Measurements from ENCODE around the gene PRSS22. TPM values are rescaled to one million over a fixed set of nuclear protein-coding genes. Genes with fewer than 3 reads are reported as not detected.

PRSS22 gene
- total RNA-seq, 3 donors from 2014 or later, result 13.6 to 18.7 TPM; not detected in 1

DNA sequence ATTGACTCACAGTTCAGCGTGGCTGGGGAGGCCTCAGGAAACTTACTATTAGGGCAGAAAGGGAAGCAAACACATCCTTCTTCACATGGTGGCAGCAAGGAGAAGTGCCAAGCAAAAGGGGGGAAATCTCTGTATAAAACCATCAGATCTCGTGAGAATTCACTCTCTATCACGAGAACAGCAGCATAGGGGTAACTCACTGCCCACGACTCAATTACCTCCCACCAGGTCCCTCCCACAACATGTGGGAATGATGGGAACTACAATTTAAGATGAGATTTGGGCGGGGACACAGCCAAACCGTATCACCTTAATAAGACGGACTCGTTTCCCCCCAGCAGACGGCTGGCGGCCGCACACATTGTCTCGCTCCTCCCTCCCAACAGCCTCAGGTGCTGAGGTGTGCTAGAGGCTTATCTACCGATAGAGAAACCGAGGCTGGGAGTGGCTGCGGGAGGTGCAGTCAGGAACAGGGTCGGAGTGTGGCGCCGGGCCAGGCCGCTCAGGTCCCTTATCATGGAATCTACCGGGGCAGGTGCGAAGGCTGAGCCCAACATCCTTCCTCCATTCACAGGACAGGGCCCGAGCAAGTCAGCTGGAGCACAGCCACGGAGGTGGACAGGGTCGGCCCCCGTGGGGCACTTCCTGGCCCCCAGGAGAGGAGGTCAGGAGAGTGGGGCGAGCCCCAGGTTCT, 32.8 kb downstream of the PRSS22 start:
- Histone ChIP-seq H3K27me3 (peaks cover 0 to 8% of the 10 kb centered on the region in 2 donors), H3K27ac (no peak overlapping the region), H3K4me3 (no peak overlapping the region), H3K9me3 (no peaks in the 10 kb centered on the region), H3K4me1 (no peaks in the 10 kb centered on the region), H3K36me3 (no peaks in the 10 kb centered on the region)
- intact Hi-C loops (cut with DNase I; ENCODE audit: low total_unique reads), result no loop called here
- no peak for TF ChIP-seq CTCF (IDR thresholded peaks at IDR 0.05)
- DNase-seq (ENCODE audit: low spot score in 2 of 2), result no peak

DNA sequence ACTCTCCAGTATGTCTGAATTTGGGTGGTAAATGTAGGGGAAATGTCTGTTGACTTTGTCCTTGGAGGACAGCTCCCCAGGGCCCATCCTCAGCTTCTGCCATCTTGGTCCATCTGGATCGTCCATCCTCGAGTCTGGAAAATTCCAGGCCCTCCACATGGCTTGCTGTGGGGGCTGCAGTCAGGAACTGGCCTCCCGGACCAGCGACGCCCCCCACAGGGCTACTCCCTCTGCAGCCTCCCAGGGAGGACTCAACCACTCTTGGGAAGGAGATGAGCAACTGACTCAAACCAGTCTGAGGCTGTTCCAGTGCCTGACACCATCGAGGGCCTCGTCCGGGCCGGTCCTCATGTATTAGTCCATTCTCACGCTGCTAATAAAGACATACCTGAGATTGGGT, 33.3 kb downstream of the PRSS22 start:
- Histone ChIP-seq H3K27ac (no peak overlapping the region), H3K4me1 (no peaks in the 10 kb centered on the region), H3K36me3 (no peaks in the 10 kb centered on the region), H3K27me3 (peaks cover 0 to 4% of the 10 kb centered on the region in 2 donors), H3K9me3 (no peaks in the 10 kb centered on the region), H3K4me3 (no peak overlapping the region)
- TF ChIP-seq POLR2A (IDR thresholded peaks at IDR 0.05) (no peak), POLR2AphosphoS5 (IDR thresholded peaks at IDR 0.05) (no peak), CTCF (IDR thresholded peaks at IDR 0.05) (no peak)
- no peak for DNase-seq (ENCODE audit: low spot score in 2 of 2)
- intact Hi-C loops (cut with DNase I; ENCODE audit: low total_unique reads), result no loop called here

GRCh38 chr16:2822496-2822895, 35.5 kb downstream of the PRSS22 start:
- TF ChIP-seq CTCF (IDR thresholded peaks at IDR 0.05), result no peak
- TF ChIP-seq POLR2A (IDR thresholded peaks at IDR 0.05), result no peak
- no peak for TF ChIP-seq POLR2AphosphoS5 (IDR thresholded peaks at IDR 0.05)
- Histone ChIP-seq H3K4me3 (no peak overlapping the region), H3K9me3 (no peaks in the 10 kb centered on the region), H3K27ac (no peak overlapping the region), H3K4me1 (no peaks in the 10 kb centered on the region), H3K36me3 (no peaks in the 10 kb centered on the region), H3K27me3 (no peaks in the 10 kb centered on the region)
- no peak for DNase-seq (ENCODE audit: low spot score in 2 of 2)
- intact Hi-C loops (cut with DNase I; ENCODE audit: low total_unique reads), result no loop called here

- peak in 1 of 2 donors; percentile 15 for DNase-seq (ENCODE audit: low spot score in 2 of 2)
- H3K36me3 ChIP-seq, result no peaks in the 10 kb centered on the region
- H3K9me3 ChIP-seq, result no peaks in the 10 kb centered on the region
- H3K27me3 ChIP-seq, result no peaks in the 10 kb centered on the region
- TF ChIP-seq POLR2AphosphoS5 (IDR thresholded peaks at IDR 0.05) (no peak), POLR2A (IDR thresholded peaks at IDR 0.05) (no peak), CTCF (IDR thresholded peaks at IDR 0.05) (no peak)
- intact Hi-C loops (cut with DNase I; ENCODE audit: low total_unique reads), result no loop called here
- H3K27ac ChIP-seq, result no peak overlapping the region
- H3K4me1 ChIP-seq, result no peaks in the 10 kb centered on the region
- no peak overlapping the region for H3K4me3 ChIP-seq
Observed at GRCh38 chr16:2822158-2822495, 35.8 kb downstream of the PRSS22 start.

GRCh38 chr16:2821487-2822157, 36.3 kb downstream of the PRSS22 start:
- H3K9me3 ChIP-seq, result no peaks in the 10 kb centered on the region
- H3K4me3 ChIP-seq, result no peak overlapping the region
- no peaks in the 10 kb centered on the region for H3K27me3 ChIP-seq
- intact Hi-C loops (cut with DNase I; ENCODE audit: low total_unique reads), result no loop called here
- TF ChIP-seq CTCF (IDR thresholded peaks at IDR 0.05), result no peak
- no peak for TF ChIP-seq POLR2AphosphoS5 (IDR thresholded peaks at IDR 0.05)
- TF ChIP-seq POLR2A (IDR thresholded peaks at IDR 0.05), result no peak
- no peak overlapping the region for H3K27ac ChIP-seq
- H3K36me3 ChIP-seq, result no peaks in the 10 kb centered on the region
- no peaks in the 10 kb centered on the region for H3K4me1 ChIP-seq
- peak in 1 of 2 donors; percentile 25 for DNase-seq (ENCODE audit: low spot score in 2 of 2)

Measured in breast epithelium (tissue), 4 donors.